Activated CD4-positive, alpha-beta T cell treated with anti-CD3 and anti-CD28 coated beads, Interleukin-2, amount 10 ng/mL, durations not matched to agents 24 days and 14 days (primary cell): Measurements from ENCODE around the gene ABCF3. TPM values are rescaled to one million over a fixed set of nuclear protein-coding genes. Genes with fewer than 3 reads are reported as not detected.
A peak's percentile ranks its signal among the peaks of the same experiment; 100 is the strongest.

Experiments
- DNase-seq: peaks from one replicate; pipeline ENCODE4 v3.0.0; 2022
- H3K27ac Mint-ChIP-seq: one replicate; pipeline ENCODE4 v1.8.0; 2022; ENCODE audit warnings: mild to moderate bottlenecking, mixed read lengths
- H3K27me3 Mint-ChIP-seq: one replicate; pipeline ENCODE4 v1.8.0; 2022; ENCODE audit warnings: mixed read lengths
- H3K36me3 Mint-ChIP-seq: one replicate; pipeline ENCODE4 v1.8.0; 2022; ENCODE audit warnings: low read depth, mild to moderate bottlenecking, mixed read lengths
- H3K4me1 Mint-ChIP-seq: one replicate; pipeline ENCODE4 v1.8.0; 2021; ENCODE audit warnings: mixed read lengths
- H3K4me3 Mint-ChIP-seq: one replicate; pipeline ENCODE4 v1.8.0; 2022; ENCODE audit warnings: mild to moderate bottlenecking, moderate library complexity, mixed read lengths
- H3K9me3 Mint-ChIP-seq: one replicate; pipeline ENCODE4 v1.8.0; 2021; ENCODE audit warnings: mixed read lengths
- intact Hi-C: fragments of 100-400 bp; cut with micrococcal nuclease; formaldehyde crosslinking; loops from one replicate; pipeline ENCODE4 v1.15.1; 2023
- total RNA-seq: library from RNA; stranded (reverse); gene quantifications from 2 replicates; pipeline ENCODE4 v1.2.3, GENCODE V29; 2022

ABCF3 gene
- total RNA-seq, 1 donor from 2014 or later = 66.9 TPM

DNA sequence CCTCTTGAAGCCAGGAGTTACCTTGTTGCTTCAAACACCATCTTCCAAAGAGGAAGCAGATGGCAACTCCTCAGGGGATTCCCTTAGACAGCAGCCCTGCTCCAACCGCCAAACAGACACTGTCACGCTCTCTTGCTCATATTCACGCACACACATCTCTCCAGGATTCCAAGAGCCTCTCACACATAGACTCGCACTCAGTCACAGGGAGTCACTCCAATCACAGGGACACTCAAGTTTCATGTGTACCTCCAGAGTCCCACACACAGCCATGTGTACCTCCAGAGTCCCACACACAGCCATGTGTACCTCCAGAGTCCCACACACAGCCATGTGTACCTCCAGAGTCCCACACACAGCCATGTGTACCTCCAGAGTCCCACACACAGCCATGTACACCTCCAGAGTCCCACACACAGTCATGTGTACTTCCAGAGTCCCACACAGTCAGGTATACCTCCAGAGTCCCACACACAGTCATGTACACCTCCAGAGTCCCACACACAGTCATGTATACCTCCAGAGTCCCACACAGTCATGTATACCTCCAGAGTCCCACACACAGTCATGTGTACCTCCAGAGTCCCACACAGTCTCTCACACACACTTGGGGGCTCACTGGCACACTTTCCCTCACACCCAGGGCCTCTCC is 49.5 kb downstream of the ABCF3 start:
- no peak for DNase-seq
- no peaks in the 10 kb centered on the region for H3K36me3 Mint-ChIP-seq
- H3K27ac Mint-ChIP-seq = no peak overlapping the region
- no peaks in the 10 kb centered on the region for H3K9me3 Mint-ChIP-seq
- peaks cover 6% of the 10 kb centered on the region for H3K4me1 Mint-ChIP-seq
- intact Hi-C loops = no loop called here
- H3K4me3 Mint-ChIP-seq = no peak overlapping the region
- peaks cover 25% of the 10 kb centered on the region for H3K27me3 Mint-ChIP-seq

GRCh38 chr3:184236033-184236410 is 50.0 kb downstream of the ABCF3 start:
- intact Hi-C loops = no loop called here
- no peak overlapping the region for H3K27ac Mint-ChIP-seq
- DNase-seq = no peak

GRCh38 chr3:184236636-184237035 is 50.6 kb downstream of the ABCF3 start:
- no peak for DNase-seq
- intact Hi-C loops = no loop called here
- no peak overlapping the region for H3K27ac Mint-ChIP-seq
- no peaks in the 10 kb centered on the region for H3K9me3 Mint-ChIP-seq
- H3K27me3 Mint-ChIP-seq = peaks cover 17% of the 10 kb centered on the region
- H3K4me1 Mint-ChIP-seq = no peaks in the 10 kb centered on the region
- H3K36me3 Mint-ChIP-seq = no peaks in the 10 kb centered on the region
- H3K4me3 Mint-ChIP-seq = no peak overlapping the region

More at GRCh38 chr3:184236033-184236410, 50.0 kb downstream of the ABCF3 start:
- Mint-ChIP-seq H3K9me3 (no peaks in the 10 kb centered on the region), H3K27me3 (peaks cover 23% of the 10 kb centered on the region), H3K4me3 (no peak overlapping the region), H3K4me1 (peaks cover 4% of the 10 kb centered on the region), H3K36me3 (no peaks in the 10 kb centered on the region)

GRCh38 chr3:184237211-184237610 is 51.2 kb downstream of the ABCF3 start:
- no peaks in the 10 kb centered on the region for H3K4me1 Mint-ChIP-seq
- no peak overlapping the region for H3K4me3 Mint-ChIP-seq
- H3K27ac Mint-ChIP-seq = no peak overlapping the region
- no peak for DNase-seq
- H3K36me3 Mint-ChIP-seq = peaks cover 2% of the 10 kb centered on the region
- peaks cover 11% of the 10 kb centered on the region for H3K27me3 Mint-ChIP-seq
- H3K9me3 Mint-ChIP-seq = no peaks in the 10 kb centered on the region
- intact Hi-C loops = no loop called here

DNA sequence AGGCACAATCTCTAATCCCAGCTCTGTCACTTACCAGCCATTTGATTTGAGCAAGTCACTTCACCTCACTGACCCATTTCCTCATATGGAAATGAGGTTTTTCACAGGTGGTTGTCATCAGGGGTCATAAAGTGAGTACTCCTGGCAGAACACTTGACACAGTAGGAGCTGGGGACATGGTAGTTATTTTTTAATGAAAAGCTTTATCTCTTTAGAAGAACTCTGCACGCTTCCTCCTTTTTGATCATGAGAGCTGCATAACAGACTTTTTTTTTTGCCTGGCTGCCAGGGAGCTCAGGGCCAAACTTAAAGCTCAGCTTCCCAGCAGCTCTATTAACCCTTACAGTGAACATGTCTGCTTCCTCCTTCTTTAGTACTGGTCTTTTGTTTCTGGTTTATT is 51.8 kb downstream of the ABCF3 start:
- peaks cover 5% of the 10 kb centered on the region for H3K27me3 Mint-ChIP-seq
- intact Hi-C loops = no loop called here
- no peak overlapping the region for H3K4me3 Mint-ChIP-seq
- H3K27ac Mint-ChIP-seq = no peak overlapping the region
- no peaks in the 10 kb centered on the region for H3K4me1 Mint-ChIP-seq
- H3K9me3 Mint-ChIP-seq = no peaks in the 10 kb centered on the region
- H3K36me3 Mint-ChIP-seq = peaks cover 8% of the 10 kb centered on the region
- DNase-seq = no peak

- H3K9me3 Mint-ChIP-seq = no peaks in the 10 kb centered on the region
- H3K27me3 Mint-ChIP-seq = peaks cover 3% of the 10 kb centered on the region
- H3K4me1 Mint-ChIP-seq = no peaks in the 10 kb centered on the region
- intact Hi-C loops = no loop called here
- no peak overlapping the region for H3K4me3 Mint-ChIP-seq
- H3K27ac Mint-ChIP-seq = no peak overlapping the region
- DNase-seq = no peak
- H3K36me3 Mint-ChIP-seq = peaks cover 11% of the 10 kb centered on the region
Observed at GRCh38 chr3:184238246-184238818, 52.3 kb downstream of the ABCF3 start.

DNA sequence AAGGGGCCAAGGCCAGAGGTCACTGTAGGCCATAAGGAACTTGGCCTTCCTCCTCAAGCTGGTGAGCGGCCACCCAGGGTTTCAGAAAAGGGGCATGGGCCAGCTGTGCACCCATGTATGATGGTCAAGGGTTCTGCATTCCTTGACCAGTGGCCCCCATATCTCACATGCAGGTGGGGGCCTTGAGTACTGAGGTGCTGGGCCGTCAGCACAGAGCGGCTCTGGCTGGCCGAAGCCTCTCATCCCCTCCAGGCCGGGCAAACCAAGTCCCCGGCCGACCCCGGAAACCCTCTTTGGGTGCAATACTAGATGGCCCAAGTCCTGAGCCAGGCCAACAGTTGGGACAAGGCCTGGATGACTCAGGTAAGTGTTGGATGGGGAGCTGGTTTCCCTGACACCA is 53.2 kb downstream of the ABCF3 start:
- no peaks in the 10 kb centered on the region for H3K9me3 Mint-ChIP-seq
- intact Hi-C loops = no loop called here
- no peaks in the 10 kb centered on the region for H3K4me1 Mint-ChIP-seq
- DNase-seq = peak; percentile 48
- no peak overlapping the region for H3K27ac Mint-ChIP-seq
- H3K4me3 Mint-ChIP-seq = no peak overlapping the region
- peaks cover 14% of the 10 kb centered on the region for H3K36me3 Mint-ChIP-seq
- H3K27me3 Mint-ChIP-seq = no peaks in the 10 kb centered on the region

DNA sequence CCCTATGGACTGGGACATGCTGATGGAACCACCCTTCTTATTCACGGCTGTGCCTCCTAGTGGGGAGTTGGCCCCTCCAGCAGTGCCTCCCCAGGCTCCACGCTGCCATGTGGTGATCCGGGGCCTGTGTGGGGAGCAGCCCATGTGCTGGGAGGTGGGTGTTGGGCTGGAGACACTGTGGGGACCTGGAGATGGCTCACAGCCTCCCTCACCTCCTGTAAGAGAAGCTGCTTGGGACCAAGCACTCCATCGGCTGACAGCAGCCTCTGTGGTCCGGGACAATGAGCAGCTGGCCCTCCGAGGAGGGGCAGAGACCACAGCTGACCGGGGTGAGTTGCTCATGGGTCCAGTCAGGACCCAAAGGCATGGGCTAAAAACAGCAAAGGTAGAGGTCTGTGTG is 53.7 kb downstream of the ABCF3 start:
- peaks cover 19% of the 10 kb centered on the region for H3K36me3 Mint-ChIP-seq
- H3K4me1 Mint-ChIP-seq = no peaks in the 10 kb centered on the region
- no peak overlapping the region for H3K27ac Mint-ChIP-seq
- H3K27me3 Mint-ChIP-seq = no peaks in the 10 kb centered on the region
- H3K9me3 Mint-ChIP-seq = no peaks in the 10 kb centered on the region
- no peak overlapping the region for H3K4me3 Mint-ChIP-seq
- intact Hi-C loops = no loop called here
- no peak for DNase-seq

GRCh38 chr3:184240384-184241140 is 54.6 kb downstream of the ABCF3 start:
- Mint-ChIP-seq H3K27me3 (no peaks in the 10 kb centered on the region), H3K4me3 (no peak overlapping the region), H3K27ac (no peak overlapping the region), H3K36me3 (peaks cover 26% of the 10 kb centered on the region), H3K4me1 (no peaks in the 10 kb centered on the region), H3K9me3 (no peaks in the 10 kb centered on the region)
- intact Hi-C loops = no loop called here
- DNase-seq = peak; percentile 59

GRCh38 chr3:184241141-184241446 is 55.1 kb downstream of the ABCF3 start:
- DNase-seq = no peak
- intact Hi-C loops = no loop called here
- peaks cover 5% of the 10 kb centered on the region for H3K4me1 Mint-ChIP-seq
- H3K27ac Mint-ChIP-seq = no peak overlapping the region
- peaks cover 31% of the 10 kb centered on the region for H3K36me3 Mint-ChIP-seq
- no peaks in the 10 kb centered on the region for H3K9me3 Mint-ChIP-seq
- H3K27me3 Mint-ChIP-seq = no peaks in the 10 kb centered on the region
- no peak overlapping the region for H3K4me3 Mint-ChIP-seq

- DNase-seq = no peak
- intact Hi-C loops = no loop called here
- Mint-ChIP-seq H3K36me3 (peaks cover 32% of the 10 kb centered on the region), H3K27ac (no peak overlapping the region), H3K4me3 (no peak overlapping the region), H3K4me1 (peaks cover 5% of the 10 kb centered on the region), H3K27me3 (no peaks in the 10 kb centered on the region), H3K9me3 (no peaks in the 10 kb centered on the region)
Observed at GRCh38 chr3:184241447-184242296, 55.7 kb downstream of the ABCF3 start.

- no peak for DNase-seq
- H3K27ac Mint-ChIP-seq = no peak overlapping the region
- no peak overlapping the region for H3K4me3 Mint-ChIP-seq
- intact Hi-C loops = no loop called here
- H3K4me1 Mint-ChIP-seq = peaks cover 5% of the 10 kb centered on the region
- peaks cover 32% of the 10 kb centered on the region for H3K36me3 Mint-ChIP-seq
- H3K27me3 Mint-ChIP-seq = no peaks in the 10 kb centered on the region
- H3K9me3 Mint-ChIP-seq = no peaks in the 10 kb centered on the region
Observed at GRCh38 chr3:184242297-184242685, 56.3 kb downstream of the ABCF3 start.
